GM18511 (cell line): Measurements from ENCODE around the gene MAN1C1.

ENCODE experiments used
- ATAC-seq: cut with Tn5 transposase; IDR thresholded peaks from one replicate; pipeline ENCODE4 v1.9.1; 2021; ENCODE audit warnings: mild to moderate bottlenecking, moderate library complexity; ENCODE audit not compliant: unreplicated experiment

Gene MAN1C1

GRCh38 chr1:25795946-25796810 lies 179.6 kb downstream of the MAN1C1 start:
- no peak for ATAC-seq

GRCh38 chr1:25796811-25797458 lies 180.3 kb downstream of the MAN1C1 start:
- ATAC-seq: no peak

- no peak for ATAC-seq
Observed at GRCh38 chr1:25797939-25798338, 181.3 kb downstream of the MAN1C1 start.

- no peak for ATAC-seq
Observed at GRCh38 chr1:25798666-25799351, 182.2 kb downstream of the MAN1C1 start.

- ATAC-seq: no peak
Observed at GRCh38 chr1:25799352-25799934, 182.9 kb downstream of the MAN1C1 start.

GRCh38 chr1:25799935-25800702 lies 183.5 kb downstream of the MAN1C1 start, which contains the start of gene SELENON:
Gene SELENON (plus strand): TSS chr1:25800193. CDS start chr1:25800231, 38 bp downstream.
- no peak for ATAC-seq

- no peak for ATAC-seq
Observed at GRCh38 chr1:25800703-25801377, 184.2 kb downstream of the MAN1C1 start.

GRCh38 chr1:25802915-25803314 lies 186.3 kb downstream of the MAN1C1 start:
- ATAC-seq: no peak

GRCh38 chr1:25803368-25803767 lies 186.8 kb downstream of the MAN1C1 start:
- no peak for ATAC-seq

GRCh38 chr1:25804244-25804963 lies 187.8 kb downstream of the MAN1C1 start:
- no peak for ATAC-seq

GRCh38 chr1:25804964-25805862 lies 188.6 kb downstream of the MAN1C1 start:
- no peak for ATAC-seq

GRCh38 chr1:25805863-25806225 lies 189.3 kb downstream of the MAN1C1 start:
- no peak for ATAC-seq

- ATAC-seq: no peak
Observed at GRCh38 chr1:25806418-25806817, 189.8 kb downstream of the MAN1C1 start.

GRCh38 chr1:25807480-25808390 lies 191.1 kb downstream of the MAN1C1 start:
- no peak for ATAC-seq

GRCh38 chr1:25808481-25809244 lies 192.1 kb downstream of the MAN1C1 start:
- no peak for ATAC-seq

GRCh38 chr1:25809283-25809926 lies 192.8 kb downstream of the MAN1C1 start:
- ATAC-seq: no peak
